Measurements from ENCODE around the gene SRCAP.

DNA sequence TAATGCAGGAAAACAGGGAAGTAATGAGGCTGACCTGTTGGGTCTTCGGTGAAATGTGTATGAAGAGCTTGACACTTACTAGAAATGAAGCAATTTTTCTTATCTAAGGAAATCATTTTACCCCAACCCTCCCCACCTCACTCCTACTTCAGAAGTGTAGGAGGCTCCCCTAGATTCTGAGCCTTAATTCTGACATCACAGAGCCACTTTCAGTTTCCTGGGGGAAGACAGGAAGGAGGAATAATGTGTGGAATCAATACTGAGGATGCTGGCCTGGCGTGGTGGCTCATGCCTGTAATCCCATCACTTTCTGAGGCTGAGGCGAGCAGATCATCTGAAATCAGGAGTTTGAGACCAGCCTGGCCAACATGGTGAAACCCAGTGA lies 20.4 kb upstream of the SRCAP start:
- no peak for TF ChIP-seq POLR2A (IDR thresholded peaks at IDR 0.05)
- TF ChIP-seq, protein P1, sequence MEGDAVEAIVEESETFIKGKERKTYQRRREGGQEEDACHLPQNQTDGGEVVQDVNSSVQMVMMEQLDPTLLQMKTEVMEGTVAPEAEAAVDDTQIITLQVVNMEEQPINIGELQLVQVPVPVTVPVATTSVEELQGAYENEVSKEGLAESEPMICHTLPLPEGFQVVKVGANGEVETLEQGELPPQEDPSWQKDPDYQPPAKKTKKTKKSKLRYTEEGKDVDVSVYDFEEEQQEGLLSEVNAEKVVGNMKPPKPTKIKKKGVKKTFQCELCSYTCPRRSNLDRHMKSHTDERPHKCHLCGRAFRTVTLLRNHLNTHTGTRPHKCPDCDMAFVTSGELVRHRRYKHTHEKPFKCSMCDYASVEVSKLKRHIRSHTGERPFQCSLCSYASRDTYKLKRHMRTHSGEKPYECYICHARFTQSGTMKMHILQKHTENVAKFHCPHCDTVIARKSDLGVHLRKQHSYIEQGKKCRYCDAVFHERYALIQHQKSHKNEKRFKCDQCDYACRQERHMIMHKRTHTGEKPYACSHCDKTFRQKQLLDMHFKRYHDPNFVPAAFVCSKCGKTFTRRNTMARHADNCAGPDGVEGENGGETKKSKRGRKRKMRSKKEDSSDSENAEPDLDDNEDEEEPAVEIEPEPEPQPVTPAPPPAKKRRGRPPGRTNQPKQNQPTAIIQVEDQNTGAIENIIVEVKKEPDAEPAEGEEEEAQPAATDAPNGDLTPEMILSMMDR (IDR thresholded peaks at IDR 0.05), result no peak
